Activated CD4-positive, CD25-positive, alpha-beta regulatory T cell treated with anti-CD3 and anti-CD28 coated beads, Interleukin-2, amount 50 U/mL, for 72 hours (primary cell): ENCODE results near the gene BAIAP2.
"Not testable (repeated sequence)": the region's sequence is repeated elsewhere in the genome, so short reads cannot be mapped to it uniquely, and the experiment has no call there.

Experiments
- DNase-seq: peaks from one replicate; pipeline ENCODE4 v3.0.0; 2021

The BAIAP2 gene

GRCh38 chr17:81148571-81148970 is 113.6 kb downstream of the BAIAP2 start:
- DNase-seq, result no peak

DNA sequence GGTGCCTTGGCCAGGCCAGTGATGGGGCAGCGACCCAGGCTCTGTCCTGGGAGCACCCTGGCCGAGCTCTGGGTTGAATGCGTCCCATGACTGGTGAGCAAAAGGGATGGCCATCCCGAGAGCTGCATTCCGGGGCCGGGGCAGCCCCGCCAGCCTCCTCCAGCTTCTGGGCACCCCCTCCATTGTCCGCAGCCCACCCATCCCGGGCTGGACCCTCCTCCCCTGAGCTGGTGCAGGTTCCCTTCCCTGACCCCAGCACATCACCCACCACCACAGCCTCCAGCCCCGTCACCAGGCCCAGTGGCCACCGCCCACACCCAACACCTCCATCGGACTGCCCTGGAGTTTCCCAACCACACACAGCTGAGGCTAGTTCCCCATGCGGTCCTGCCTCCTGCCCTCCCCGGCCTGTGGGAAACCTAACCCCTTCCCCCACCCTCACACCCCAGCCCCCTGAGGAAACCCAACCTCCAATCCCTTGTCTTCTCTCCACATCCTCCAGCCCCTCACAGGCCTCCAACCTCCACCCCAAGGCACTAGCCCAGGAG is 114.1 kb downstream of the BAIAP2 start:
- no peak for DNase-seq

GRCh38 chr17:81150377-81151077 is 115.6 kb downstream of the BAIAP2 start:
- DNase-seq, result no peak

- no peak for DNase-seq
Measured at GRCh38 chr17:81151278-81151677, 116.3 kb downstream of the BAIAP2 start.

DNA sequence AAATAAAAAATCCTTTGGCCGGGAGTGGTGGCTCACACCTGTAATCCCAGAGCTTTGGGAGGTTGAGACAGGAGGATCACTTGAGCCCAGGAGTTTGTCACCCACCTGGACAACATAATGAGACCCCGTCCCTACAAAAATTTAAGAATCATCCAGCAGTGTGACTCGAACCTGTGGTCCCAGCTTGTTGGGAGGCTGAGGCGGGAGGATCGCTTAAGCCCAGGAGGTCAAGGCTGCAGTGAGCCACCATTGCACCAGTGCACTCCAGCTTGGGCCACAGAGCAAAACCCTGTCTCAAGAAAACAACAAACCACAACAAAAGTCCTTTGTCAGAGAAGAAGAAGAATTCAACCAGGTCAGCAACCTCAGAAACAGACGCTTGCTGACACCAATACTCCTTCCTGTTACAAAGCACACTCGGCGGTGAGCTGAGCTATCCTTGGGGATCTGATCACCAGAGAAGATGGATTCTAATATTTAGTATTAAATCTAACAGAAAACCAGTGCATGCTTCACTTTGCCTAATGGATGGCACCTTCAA is 117.4 kb downstream of the BAIAP2 start:
- no peak for DNase-seq

GRCh38 chr17:81153340-81153803 is 118.4 kb downstream of the BAIAP2 start:
- no peak for DNase-seq

DNA sequence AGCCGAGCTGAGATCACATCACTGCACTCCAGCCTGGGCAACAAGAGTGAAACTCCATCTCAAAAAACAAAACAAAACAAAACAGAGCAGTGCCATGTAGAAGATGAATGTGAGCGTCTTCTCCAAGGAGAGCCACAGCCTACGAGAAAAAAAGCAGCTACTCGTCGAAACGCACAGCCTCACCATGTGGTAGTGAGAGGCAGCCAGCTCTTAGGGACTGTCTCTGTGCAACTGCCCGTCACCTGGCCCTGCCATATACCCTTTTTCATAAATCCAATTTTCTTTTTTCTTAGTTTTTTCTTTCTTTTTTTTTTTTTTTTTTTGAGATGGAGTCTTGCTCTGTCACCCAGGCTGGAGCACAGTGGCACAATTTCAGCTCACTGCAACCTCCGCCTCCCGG is 119.1 kb downstream of the BAIAP2 start:
- DNase-seq, result not testable (repeated sequence)

DNA sequence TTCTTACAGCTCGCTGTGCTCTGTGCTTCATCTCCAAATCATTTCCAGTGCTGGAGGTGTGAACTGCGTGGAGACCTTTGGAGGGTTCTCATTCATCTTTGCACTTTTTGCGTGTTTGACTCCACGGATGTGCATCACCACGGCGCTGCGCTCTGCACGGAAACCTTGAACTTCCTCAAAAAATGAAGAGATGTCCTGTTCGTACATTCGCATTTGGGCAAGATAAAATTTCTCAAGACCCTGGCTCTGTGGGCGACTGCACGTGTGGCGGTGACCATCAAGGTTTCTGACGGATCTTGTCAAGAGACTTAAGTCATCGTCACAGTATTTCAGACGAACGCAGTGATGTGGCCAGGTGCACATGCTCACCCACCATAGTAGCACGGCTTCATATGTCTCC is 120.0 kb downstream of the BAIAP2 start:
- no peak for DNase-seq

DNA sequence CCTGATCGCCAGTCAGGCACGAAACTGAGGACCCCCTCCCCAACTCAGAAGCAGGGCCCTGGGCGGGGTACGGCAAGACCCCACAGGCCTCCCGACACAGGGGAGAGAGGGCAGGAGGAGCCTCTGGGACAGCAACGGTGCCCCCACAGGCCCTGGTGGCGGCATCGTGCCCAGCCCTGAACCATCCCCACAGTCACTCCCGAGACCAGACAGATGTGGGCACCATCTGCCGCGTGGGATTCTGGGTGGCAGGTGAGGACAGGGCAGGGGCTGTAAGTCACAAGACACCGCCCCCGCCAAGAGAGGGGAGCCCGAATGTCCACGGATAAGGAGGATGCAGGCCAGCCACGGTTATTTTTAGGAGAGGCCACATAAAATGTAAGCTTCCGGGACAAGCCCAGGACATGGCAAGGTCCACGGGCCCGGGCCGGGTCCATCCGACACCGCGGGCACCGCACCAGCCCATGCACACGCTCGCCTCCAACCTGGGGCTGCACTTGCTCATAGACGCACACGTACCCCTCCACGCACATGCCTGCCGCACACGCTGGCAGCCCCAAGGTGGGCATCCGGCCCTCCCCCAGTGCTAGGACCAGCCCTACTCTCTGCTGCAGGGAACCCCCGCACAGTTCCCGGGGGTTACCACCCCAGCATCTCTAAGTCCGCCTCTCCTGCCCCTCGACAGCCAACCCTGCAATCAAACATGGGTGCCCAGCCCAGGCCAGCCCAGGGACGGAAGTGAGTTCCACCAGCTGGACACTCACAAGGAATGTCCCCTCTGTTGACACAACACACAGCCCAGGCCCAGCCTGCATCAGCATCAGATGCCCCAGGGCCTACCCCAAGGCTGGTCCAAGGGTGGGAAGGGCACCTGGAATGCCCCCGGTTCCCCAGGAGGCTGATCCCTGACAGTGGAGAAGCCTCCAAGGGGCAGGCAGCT is 122.2 kb downstream of the BAIAP2 start:
- no peak for DNase-seq

DNA sequence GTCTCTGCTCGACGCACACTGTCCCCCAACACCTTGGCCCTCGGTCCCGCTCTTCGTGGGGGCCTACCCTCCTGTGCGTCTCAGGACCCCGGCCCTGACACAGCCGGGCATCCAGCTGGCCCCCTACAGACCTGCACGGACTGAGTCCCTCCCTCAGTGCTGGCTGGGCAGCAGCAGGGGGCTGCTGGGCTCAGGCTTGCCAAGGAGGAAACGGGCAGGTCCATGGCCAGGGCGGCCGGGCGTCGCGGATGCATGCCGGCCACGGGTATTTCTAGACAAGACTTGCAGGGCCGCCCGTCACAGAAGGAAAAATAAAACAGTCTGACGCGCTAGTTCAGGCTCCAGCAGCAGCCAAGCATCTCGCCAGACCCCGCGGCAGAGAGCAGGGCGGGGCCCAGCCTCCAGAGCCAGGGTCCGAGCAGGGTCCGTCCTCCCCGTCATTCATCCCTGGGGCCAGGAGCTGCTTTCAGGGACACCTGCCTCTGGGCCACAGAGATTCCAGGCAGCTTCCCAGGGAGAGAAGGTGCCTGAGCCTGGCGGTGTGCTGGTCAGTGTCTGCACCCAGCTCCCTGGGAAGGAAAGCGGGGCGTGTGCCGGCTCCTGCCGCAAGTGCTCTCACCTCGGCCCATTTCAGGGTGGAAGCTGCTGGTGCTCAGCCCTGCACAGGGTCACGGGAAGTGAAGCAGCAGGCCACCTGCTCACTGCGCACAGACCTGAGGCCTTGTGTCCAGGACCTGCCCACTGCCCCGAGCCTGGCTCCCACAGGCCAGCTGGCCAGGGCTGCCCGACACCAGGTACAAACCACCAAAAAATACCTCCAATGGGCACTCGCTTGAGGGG is 123.1 kb downstream of the BAIAP2 start:
- no peak for DNase-seq

DNA sequence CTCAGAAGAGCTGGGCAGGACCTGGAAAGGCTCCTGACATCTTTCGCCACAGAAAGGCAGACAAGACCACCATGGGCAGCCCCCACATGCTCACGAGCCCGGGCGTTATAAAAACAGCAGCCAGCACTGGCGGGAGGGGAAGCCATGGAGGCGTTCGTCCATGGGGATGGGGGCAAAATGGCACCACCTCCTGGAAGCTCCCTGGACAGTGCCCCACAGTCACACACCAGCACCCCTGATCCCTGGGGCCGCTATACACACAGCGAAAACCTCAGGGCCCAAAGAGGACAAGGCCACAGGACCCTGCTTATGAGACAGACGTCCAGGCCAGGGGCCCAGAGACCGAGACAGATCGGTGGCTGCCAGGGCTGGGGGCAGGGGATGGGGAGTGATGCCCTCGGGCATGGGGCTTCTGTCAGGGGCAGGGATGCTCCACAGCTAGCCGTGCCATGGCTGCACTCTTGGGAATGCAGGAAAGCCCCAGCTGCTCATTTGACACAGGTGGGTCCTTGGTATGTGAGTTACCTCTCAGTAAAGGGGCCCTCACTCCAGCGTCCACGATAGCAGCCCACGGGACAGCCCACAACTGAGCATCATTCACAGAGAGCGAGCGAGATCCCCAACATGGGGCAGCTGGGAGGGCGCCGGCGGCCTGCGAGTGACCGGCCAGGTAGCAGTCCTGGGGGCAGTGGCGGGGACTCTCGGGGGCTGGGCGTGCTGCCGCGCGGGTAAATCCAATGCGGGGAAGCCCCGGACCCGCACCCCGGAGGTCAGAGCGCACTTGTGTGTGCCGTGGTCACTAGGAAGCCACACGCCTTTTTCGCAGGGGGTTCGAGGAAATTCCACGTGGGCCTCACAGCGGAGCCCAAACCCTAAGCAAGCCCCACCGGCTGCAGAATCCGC is 124.0 kb downstream of the BAIAP2 start:
- no peak for DNase-seq

DNA sequence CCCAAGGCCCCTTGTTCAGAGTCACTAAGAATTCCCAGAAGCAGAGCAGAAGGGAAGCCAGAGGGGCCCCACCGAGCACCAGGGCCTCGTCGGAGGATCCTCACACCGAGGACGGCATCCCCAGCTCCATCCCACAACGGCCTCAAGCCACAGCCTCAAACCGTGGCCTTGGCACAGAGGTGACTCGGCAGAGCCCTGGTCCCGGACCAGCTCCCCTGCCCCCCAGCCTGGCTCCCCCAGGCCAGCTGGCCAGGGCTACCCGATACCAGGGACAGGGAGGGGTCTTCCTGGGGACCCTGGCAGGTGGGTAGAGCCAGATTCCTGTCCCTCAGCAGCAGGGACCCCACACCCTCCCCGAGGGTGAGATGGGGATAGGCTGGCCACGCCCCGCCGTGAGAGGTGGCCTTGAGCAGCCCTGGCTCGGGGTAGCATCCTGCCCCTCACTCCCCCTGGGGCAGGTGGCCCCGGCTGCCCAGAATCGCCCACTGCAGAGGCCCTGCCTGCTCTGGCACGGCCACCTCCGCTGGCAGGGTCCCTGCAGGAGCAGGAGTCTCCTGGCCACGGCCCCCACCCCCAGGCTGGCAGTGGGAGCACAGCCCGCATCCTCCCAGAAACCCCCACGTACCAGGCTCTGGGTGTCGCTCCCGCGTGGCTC is 124.8 kb downstream of the BAIAP2 start:
- no peak for DNase-seq

DNA sequence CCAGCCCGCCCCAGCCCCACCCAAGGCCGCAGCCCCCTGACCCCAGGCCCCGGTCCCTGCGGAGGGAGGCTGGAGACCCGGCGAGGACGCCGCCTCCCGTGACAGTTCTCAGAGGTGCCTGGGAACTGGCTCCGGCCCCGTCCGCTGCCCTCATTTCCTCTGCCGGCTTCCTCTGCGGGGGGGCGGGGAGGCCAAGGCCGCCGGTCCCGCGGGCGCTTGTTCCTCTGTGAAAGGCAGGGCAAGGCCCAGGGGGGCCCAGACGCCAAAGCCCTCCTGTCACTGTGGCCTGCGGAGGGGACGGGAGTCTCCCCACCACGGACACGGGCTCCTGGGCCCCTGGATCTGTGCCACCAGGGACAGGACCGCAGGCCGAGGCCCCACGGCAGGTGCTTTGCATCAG is 125.4 kb downstream of the BAIAP2 start:
- no peak for DNase-seq

DNA sequence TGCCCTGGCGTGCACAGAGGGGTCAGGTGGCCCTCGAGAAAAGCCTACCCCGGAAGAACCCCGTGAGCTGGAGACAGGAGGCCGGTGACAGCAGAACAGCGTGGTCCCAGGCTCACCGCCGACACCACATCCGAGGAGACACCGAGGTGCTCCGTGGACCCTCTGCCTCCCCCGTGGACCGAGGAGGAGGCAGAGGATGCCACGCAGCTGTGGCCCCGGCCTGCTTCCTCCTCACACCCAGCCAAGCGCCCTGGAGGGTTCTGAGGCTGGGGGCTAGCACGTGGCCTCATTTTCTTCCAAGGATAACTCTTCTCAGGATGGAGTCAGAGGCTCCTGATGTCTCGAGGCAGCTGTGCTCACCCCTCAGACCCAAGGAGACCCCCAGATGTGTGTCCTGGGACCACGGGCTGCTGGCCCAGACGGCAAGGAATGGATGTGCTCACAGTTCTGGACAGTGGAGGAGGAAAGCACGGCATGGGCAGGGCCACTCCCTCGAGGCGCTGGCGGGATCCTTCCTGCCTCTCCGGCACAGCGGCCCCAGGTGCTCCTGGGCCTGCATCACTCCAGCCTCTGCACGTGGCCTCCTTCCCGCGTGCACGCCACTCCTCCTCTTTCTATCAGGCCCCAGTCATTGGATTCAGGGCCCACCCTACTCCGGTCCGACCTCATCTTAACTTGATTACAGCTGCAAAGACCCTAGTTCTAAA is 125.9 kb downstream of the BAIAP2 start:
- DNase-seq, result no peak

GRCh38 chr17:81161536-81161935 is 126.6 kb downstream of the BAIAP2 start:
- no peak for DNase-seq

DNA sequence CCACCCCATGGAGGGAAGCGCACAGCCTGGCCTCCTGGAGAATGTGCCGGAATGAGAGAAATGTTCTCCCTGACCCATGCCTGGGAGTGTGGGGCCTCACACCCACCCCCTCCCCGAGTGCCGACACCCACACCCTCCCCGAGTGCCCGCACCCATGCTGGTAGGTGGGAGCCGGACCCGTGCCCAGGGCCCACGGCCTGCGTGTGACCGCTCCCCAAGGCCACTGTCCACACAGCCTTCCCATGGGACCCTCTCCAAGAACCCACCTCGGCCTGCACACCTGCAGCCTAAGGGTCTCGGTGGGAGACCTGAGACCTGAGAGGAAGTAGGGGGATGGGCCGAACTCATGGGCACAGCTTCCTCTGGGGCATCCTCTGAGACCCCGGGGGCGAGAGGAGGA is 127.0 kb downstream of the BAIAP2 start:
- no peak for DNase-seq

DNA sequence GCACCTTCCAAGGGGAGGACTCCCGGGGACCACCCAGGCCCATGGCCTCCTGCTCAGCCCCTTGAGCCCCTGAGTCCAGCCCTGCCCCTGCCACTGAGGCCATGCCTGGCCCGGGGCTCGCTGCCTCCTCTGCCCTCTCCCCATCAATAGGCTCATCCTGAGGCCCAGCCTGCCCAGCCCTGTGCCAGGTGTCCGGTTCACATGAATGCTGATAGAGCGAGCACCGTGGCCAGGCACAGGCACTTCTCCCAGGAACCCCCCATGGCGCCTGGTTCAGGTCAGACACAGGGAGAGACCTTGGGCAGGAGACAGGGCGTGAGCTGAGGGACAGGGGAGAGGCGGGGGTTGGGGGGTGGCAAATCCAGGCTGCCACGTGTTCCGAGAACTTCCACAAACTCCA is 127.5 kb downstream of the BAIAP2 start:
- DNase-seq, result no peak

DNA sequence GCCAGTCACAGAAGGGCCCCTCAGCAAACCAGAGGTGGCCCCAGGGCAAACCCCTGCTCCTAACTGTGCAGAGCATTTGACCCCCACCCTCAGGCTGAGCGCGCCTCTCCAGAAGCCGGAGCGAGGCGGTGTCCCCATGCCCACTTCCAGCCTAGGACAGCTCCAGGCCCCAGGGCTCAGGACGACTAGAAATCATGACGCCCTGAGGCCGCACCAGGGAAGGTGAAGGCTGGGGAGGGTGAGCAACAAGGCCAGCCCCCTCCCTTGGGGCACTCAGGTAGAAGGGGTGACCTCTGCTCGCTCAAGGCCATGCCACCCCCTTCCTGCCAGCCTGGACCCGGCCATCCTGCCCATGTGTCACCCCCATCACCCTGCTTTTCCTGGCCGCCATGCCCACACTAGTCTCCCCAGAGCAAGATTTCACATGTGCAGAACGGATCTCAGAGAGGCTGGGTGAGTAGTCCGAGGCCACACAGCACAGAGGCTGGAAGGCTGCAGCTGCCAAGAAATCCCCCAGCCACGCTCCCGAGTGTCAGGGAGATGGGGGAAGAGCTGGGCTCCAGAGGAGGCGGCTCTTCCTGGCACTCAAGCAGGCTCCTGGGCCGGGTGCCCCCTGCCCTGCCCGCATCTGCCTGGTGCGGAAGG is 128.2 kb downstream of the BAIAP2 start:
- no peak for DNase-seq

DNA sequence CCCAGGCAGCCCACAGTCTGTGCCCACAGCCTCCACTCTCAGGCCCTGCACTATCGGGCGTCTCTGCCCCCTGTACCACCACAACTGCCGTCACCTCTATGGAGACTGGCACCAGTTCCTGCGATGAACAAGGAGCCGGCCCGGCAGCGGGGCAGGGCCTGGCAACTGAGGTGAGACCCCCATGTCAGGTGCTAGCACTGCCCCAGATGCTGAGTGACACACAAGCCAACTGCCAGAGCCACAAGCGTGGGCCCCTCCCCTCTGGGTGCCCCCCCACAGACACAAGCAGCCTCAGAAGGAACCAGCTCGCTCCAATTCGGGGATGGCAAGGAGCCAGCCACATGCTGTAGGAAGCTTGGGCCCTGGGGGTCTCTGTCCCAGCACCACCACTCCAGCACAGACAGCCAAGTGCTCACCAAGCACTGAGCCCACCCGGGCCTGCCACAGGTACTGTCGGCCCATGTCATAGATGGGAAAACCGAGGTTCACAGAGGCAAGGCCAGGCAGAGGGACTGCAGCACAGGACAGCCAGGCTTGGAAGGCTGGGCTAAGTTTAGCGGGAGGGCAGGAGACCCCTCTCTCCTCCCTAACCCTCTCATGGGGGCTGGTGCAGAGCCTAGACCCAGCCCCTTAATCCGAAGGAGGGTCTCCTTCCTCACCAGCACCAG is 128.9 kb downstream of the BAIAP2 start:
- DNase-seq, result no peak
